ENCODE measurements around the gene PRDM5. TPM values are rescaled to one million over a fixed set of nuclear protein-coding genes. Genes with fewer than 3 reads are reported as not detected.

Gene PRDM5
- total and polyA plus RNA-seq, 10 of the 15 experiments (the other 5 are each of a cell fraction or from before 2014, with no cell fraction given), result 0.07 TPM; not detected in 9

DNA sequence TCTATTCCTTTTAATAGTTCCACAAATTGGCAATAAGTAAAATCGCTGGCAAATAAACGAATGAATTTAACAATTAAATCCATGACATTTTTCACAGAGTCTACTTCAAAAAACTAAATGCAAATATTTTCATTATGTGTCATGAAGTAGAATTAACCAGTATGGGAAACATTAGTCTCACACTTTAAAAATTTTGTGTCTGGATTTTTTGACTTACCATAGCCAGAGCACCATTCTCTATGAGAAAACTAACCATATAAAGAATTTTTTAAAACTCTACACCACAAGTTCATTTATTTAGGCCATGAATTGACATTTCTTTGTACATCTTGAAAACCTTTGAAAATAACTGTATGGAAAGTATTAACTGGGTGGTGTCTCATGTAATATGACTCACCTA is 41.2 kb downstream of the PRDM5 start:
- BruUV-seq (replicated peaks), result no TSS peak
- in situ Hi-C loops (cut with MboI), result no loop called here
- H3K79me2 ChIP-seq (ENCODE audit: control insufficient read depth, insufficient read depth, low read length), result no peaks in the 10 kb centered on the region
- intact Hi-C loops (cut with micrococcal nuclease; ENCODE audit: unreplicated experiment), result no loop called here
- peaks cover 0 to 2% of the 10 kb centered on the region in 2 experiments; a peak in 2 of 4 replicates for H3K27me3 ChIP-seq (replicated peaks in 1 of 2; ENCODE audit: control insufficient read depth in 2 of 2, insufficient read depth in 2 of 2, low read length in 1 of 2)
- H3K4me1 ChIP-seq (ENCODE audit: control insufficient read depth, insufficient read depth, low read length), result no peaks in the 10 kb centered on the region
- H3K9ac ChIP-seq (ENCODE audit: control insufficient read depth, insufficient read depth, low read length), result no peak overlapping the region
- no peak overlapping the region for H2AFZ ChIP-seq (ENCODE audit: control insufficient read depth, low read depth, low read length)
- SMC1A ChIA-PET (ENCODE audit: uncharacterized antibody, unreplicated experiment), result no interaction called here
- 20% methylated on average over 2 of the region's 2 CpGs for WGBS (ENCODE audit: insufficient coverage, insufficient replicate concordance, low lambda C conversion rate, missing lambda C conversion rate)
- FAIRE-seq, result no peak
- H3K9me3 ChIP-seq (replicated peaks; ENCODE audit: control insufficient read depth, insufficient read depth, low read length), result no peaks in the 10 kb centered on the region
- no peak for DNase-seq (ENCODE audit: low read depth, low spot score)
- CTCF ChIA-PET, result no interaction called here
- POLR2A ChIA-PET, result no interaction called here
- H3K4me3 ChIP-seq, result no peak overlapping the region
- no peak overlapping the region for H3K27ac ChIP-seq (ENCODE audit: control insufficient read depth, insufficient read depth)
- TF ChIP-seq PBX3 (IDR thresholded peaks at IDR 0.05; ENCODE audit: insufficient replicate concordance, low read depth, low read length) (no peak), PAX5 (IDR thresholded peaks at IDR 0.05; ENCODE audit: borderline replicate concordance, low read depth, low read length) (no peak), KLF5 (IDR thresholded peaks at IDR 0.05; ENCODE audit: partially characterized antibody) (no peak)
- RAD21 ChIA-PET (ENCODE audit: unreplicated experiment), result no interaction called here
- no peaks in the 10 kb centered on the region for H3K36me3 ChIP-seq (ENCODE audit: control insufficient read depth in 2 of 2, insufficient read depth in 2 of 2, low read length in 1 of 2)
- no peak for ATAC-seq
- no peaks in the 10 kb centered on the region for H4K20me1 ChIP-seq (ENCODE audit: control insufficient read depth, insufficient read depth)
- no peak overlapping the region for H3K4me2 ChIP-seq (ENCODE audit: control insufficient read depth, insufficient read depth)

DNA sequence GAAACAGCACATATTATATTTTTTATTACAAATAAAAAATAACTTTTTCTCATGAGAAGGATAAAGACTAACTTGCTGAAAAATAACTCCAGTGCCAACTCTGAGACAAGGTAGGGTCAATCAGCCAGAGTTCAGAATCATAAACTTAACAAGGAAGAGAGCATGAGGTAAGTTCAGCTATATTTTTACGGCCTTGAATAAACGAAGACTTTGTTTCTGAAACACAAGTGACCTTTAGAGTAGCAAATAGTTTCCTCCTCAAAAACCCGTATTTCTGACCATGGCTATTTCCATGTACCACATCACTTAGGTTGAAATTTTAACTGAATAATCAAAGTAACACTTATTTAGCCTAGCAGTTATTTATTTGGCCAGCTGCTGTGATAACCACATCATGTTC is 45.5 kb downstream of the PRDM5 start:
- Histone ChIP-seq H4K20me1 (ENCODE audit: control insufficient read depth, insufficient read depth) (no peaks in the 10 kb centered on the region), H3K9ac (ENCODE audit: control insufficient read depth, insufficient read depth, low read length) (no peak overlapping the region), H3K27me3 (replicated peaks in 1 of 2; ENCODE audit: control insufficient read depth in 2 of 2, insufficient read depth in 2 of 2, low read length in 1 of 2) (peaks cover 0 to 1% of the 10 kb centered on the region in 2 experiments; a peak in 2 of 4 replicates), H3K4me3 (no peak overlapping the region), H3K4me1 (ENCODE audit: control insufficient read depth, insufficient read depth, low read length) (no peaks in the 10 kb centered on the region), H3K27ac (ENCODE audit: control insufficient read depth, insufficient read depth) (no peak overlapping the region), H3K9me3 (replicated peaks; ENCODE audit: control insufficient read depth, insufficient read depth, low read length) (no peaks in the 10 kb centered on the region), H3K36me3 (ENCODE audit: control insufficient read depth in 2 of 2, insufficient read depth in 2 of 2, low read length in 1 of 2) (no peaks in the 10 kb centered on the region), H3K79me2 (ENCODE audit: control insufficient read depth, insufficient read depth, low read length) (no peaks in the 10 kb centered on the region), H3K4me2 (ENCODE audit: control insufficient read depth, insufficient read depth) (no peak overlapping the region), H2AFZ (ENCODE audit: control insufficient read depth, low read depth, low read length) (no peak overlapping the region)
- SMC1A ChIA-PET (ENCODE audit: uncharacterized antibody, unreplicated experiment), result no interaction called here
- intact Hi-C loops (cut with micrococcal nuclease; ENCODE audit: unreplicated experiment) (no loop called here), in situ Hi-C loops (cut with MboI) (no loop called here)
- RAD21 ChIA-PET (ENCODE audit: unreplicated experiment), result no interaction called here
- FAIRE-seq (no peak), ATAC-seq (no peak), DNase-seq (ENCODE audit: low read depth, low spot score) (no peak)
- BruUV-seq (replicated peaks), result no TSS peak
- CTCF ChIA-PET, result no interaction called here
- WGBS (ENCODE audit: insufficient coverage, insufficient replicate concordance, low lambda C conversion rate, missing lambda C conversion rate), result 56% methylated on average over 3 of the region's 3 CpGs
- POLR2A ChIA-PET, result no interaction called here
- TF ChIP-seq ATF3 (IDR thresholded peaks at IDR 0.05; ENCODE audit: borderline replicate concordance, extremely low read depth, low read depth, low read length) (no peak), KAT2A (conservative IDR thresholded peaks at IDR 0.05; ENCODE audit: control insufficient read depth, low read depth, low read length) (no peak), TARDBP (IDR thresholded peaks at IDR 0.05; ENCODE audit: borderline replicate concordance) (no peak), SMAD5 (IDR thresholded peaks at IDR 0.05; ENCODE audit: low read depth) (no peak), NR2C2 (IDR thresholded peaks at IDR 0.05; ENCODE audit: borderline replicate concordance, control insufficient read depth, insufficient read length, low read depth) (no peak)
- TF ChIP-seq, protein P1, sequence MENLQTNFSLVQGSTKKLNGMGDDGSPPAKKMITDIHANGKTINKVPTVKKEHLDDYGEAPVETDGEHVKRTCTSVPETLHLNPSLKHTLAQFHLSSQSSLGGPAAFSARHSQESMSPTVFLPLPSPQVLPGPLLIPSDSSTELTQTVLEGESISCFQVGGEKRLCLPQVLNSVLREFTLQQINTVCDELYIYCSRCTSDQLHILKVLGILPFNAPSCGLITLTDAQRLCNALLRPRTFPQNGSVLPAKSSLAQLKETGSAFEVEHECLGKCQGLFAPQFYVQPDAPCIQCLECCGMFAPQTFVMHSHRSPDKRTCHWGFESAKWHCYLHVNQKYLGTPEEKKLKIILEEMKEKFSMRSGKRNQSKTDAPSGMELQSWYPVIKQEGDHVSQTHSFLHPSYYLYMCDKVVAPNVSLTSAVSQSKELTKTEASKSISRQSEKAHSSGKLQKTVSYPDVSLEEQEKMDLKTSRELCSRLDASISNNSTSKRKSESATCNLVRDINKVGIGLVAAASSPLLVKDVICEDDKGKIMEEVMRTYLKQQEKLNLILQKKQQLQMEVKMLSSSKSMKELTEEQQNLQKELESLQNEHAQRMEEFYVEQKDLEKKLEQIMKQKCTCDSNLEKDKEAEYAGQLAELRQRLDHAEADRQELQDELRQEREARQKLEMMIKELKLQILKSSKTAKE (IDR thresholded peaks at IDR 0.05; ENCODE audit: low read depth, poor library complexity, severe bottlenecking), result no peak
- TF ChIP-seq, protein P2, sequence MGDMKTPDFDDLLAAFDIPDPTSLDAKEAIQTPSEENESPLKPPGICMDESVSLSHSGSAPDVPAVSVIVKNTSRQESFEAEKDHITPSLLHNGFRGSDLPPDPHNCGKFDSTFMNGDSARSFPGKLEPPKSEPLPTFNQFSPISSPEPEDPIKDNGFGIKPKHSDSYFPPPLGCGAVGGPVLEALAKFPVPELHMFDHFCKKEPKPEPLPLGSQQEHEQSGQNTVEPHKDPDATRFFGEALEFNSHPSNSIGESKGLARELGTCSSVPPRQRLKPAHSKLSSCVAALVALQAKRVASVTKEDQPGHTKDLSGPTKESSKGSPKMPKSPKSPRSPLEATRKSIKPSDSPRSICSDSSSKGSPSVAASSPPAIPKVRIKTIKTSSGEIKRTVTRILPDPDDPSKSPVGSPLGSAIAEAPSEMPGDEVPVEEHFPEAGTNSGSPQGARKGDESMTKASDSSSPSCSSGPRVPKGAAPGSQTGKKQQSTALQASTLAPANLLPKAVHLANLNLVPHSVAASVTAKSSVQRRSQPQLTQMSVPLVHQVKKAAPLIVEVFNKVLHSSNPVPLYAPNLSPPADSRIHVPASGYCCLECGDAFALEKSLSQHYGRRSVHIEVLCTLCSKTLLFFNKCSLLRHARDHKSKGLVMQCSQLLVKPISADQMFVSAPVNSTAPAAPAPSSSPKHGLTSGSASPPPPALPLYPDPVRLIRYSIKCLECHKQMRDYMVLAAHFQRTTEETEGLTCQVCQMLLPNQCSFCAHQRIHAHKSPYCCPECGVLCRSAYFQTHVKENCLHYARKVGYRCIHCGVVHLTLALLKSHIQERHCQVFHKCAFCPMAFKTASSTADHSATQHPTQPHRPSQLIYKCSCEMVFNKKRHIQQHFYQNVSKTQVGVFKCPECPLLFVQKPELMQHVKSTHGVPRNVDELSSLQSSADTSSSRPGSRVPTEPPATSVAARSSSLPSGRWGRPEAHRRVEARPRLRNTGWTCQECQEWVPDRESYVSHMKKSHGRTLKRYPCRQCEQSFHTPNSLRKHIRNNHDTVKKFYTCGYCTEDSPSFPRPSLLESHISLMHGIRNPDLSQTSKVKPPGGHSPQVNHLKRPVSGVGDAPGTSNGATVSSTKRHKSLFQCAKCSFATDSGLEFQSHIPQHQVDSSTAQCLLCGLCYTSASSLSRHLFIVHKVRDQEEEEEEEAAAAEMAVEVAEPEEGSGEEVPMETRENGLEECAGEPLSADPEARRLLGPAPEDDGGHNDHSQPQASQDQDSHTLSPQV (IDR thresholded peaks at IDR 0.05), result no peak
